HEK293T (cell line): Measurements from ENCODE around the gene RHD.

Experiments used
- CTCF ChIA-PET: fragments of 350-600 bp; formaldehyde crosslinking; extraction: SDS; loops from one replicate; lab custom pipeline; 2021; ENCODE audit warnings: antibody characterized with exemption, inconsistent platforms; lab: Yijun Ruan, JAX
- POLR2A ChIA-PET: fragments of 350-600 bp; formaldehyde crosslinking; extraction: SDS; loops from one replicate; lab custom pipeline; 2020; ENCODE audit warnings: antibody characterized with exemption, inconsistent platforms; lab: Yijun Ruan, JAX
- DNase-seq: peaks from one replicate; pipeline ENCODE4 v3.0.0; 2012; ENCODE audit warnings: mixed read lengths; ENCODE audit errors: extremely low spot score
- ARNT ChIP-seq: fragments of 450-650 bp; IDR thresholded peaks from 2 replicates; pipeline ENCODE4 v1.6.1; 2017; ENCODE audit warnings: mild to moderate bottlenecking
- BHLHE40 ChIP-seq: fragments of 450-650 bp; IDR thresholded peaks from 2 replicates; pipeline ENCODE4 v1.6.1; 2016; ENCODE audit warnings: mild to moderate bottlenecking, moderate library complexity, borderline replicate concordance
- CTBP1 ChIP-seq: fragments of 450-650 bp; IDR thresholded peaks from 2 replicates; pipeline ENCODE4 v1.6.1; 2016; ENCODE audit warnings: borderline replicate concordance
- ELF4 ChIP-seq: fragments of 450-650 bp; IDR thresholded peaks from 2 replicates; pipeline ENCODE4 v1.6.1; 2017; ENCODE audit warnings: antibody characterized with exemption
- FOXA1 ChIP-seq: fragments of 450-650 bp; IDR thresholded peaks from 2 replicates; pipeline ENCODE4 v1.6.1; 2016; ENCODE audit warnings: mild to moderate bottlenecking
- FOXK2 ChIP-seq: fragments of 450-650 bp; IDR thresholded peaks from 2 replicates; pipeline ENCODE4 v1.6.1; 2016; ENCODE audit warnings: mild to moderate bottlenecking
- FOXM1 ChIP-seq: fragments of 450-650 bp; IDR thresholded peaks from 2 replicates; pipeline ENCODE4 v1.6.1; 2017; ENCODE audit warnings: mild to moderate bottlenecking, borderline replicate concordance
- HDGF ChIP-seq: fragments of 450-650 bp; IDR thresholded peaks from 2 replicates; pipeline ENCODE4 v1.6.1; 2017; ENCODE audit warnings: antibody characterized with exemption, borderline replicate concordance
- L3MBTL2 ChIP-seq: fragments of 450-650 bp; conservative IDR thresholded peaks from 2 replicates; pipeline ENCODE4 v1.6.1; 2016; ENCODE audit warnings: mild to moderate bottlenecking
- LEF1 ChIP-seq: fragments of 450-650 bp; IDR thresholded peaks from 2 replicates; pipeline ENCODE4 v1.6.1; 2017; ENCODE audit warnings: mild to moderate bottlenecking, borderline replicate concordance
- NFRKB ChIP-seq: fragments of 450-650 bp; IDR thresholded peaks from 2 replicates; pipeline ENCODE4 v1.6.1; 2016; ENCODE audit warnings: mild to moderate bottlenecking, moderate library complexity
- PKNOX1 ChIP-seq: fragments of 450-650 bp; IDR thresholded peaks from 2 replicates; pipeline ENCODE4 v1.6.1; 2016
- SP1 ChIP-seq: fragments of 450-650 bp; IDR thresholded peaks from 2 replicates; pipeline ENCODE4 v1.6.1; 2017
- SUZ12 ChIP-seq: fragments of 450-650 bp; IDR thresholded peaks from 2 replicates; pipeline ENCODE4 v1.6.1; 2016; ENCODE audit warnings: mild to moderate bottlenecking
- TARDBP ChIP-seq: fragments of 450-650 bp; IDR thresholded peaks from 2 replicates; pipeline ENCODE4 v1.6.1; 2016
- ZNF384 ChIP-seq: fragments of 450-650 bp; IDR thresholded peaks from 2 replicates; pipeline ENCODE4 v1.6.1; 2016

Gene RHD

GRCh38 chr1:25347556-25347955 is 75.2 kb downstream of the RHD start:
- no peak for DNase-seq
- ChIA-PET CTCF (no interaction called here), POLR2A (interaction anchor here (1.5 kb wide), 1 partner anchor 115 kb away, joined by 3 read pairs; the partner anchor contains the start of gene SYF2)
- TF ChIP-seq FOXA1 (no peak), FOXM1 (no peak), TARDBP (no peak), ZNF384 (no peak), BHLHE40 (no peak), NFRKB (no peak), ELF4 (no peak), SP1 (no peak)

- no peak for TF ChIP-seq FOXA1
- TF ChIP-seq TARDBP, result no peak
- no peak for TF ChIP-seq BHLHE40
- TF ChIP-seq CTBP1, result no peak
- no peak for TF ChIP-seq SP1
- CTCF ChIA-PET, result no interaction called here
- POLR2A ChIA-PET, result no interaction called here
- DNase-seq, result no peak
These were observed 77.3 kb downstream of the RHD start for GRCh38 chr1:25349606-25350005.

GRCh38 chr1:25355841-25356395 is 83.6 kb downstream of the RHD start:
- no peak for TF ChIP-seq HDGF
- TF ChIP-seq FOXK2, result no peak
- no peak for TF ChIP-seq SP1
- TF ChIP-seq FOXM1, result no peak
- TF ChIP-seq FOXA1, result no peak
- no peak for TF ChIP-seq ELF4
- no peak for TF ChIP-seq BHLHE40
- CTCF ChIA-PET, result no interaction called here
- no peak for DNase-seq
- POLR2A ChIA-PET, result no interaction called here

- TF ChIP-seq PKNOX1, result no peak
- DNase-seq, result no peak
- CTCF ChIA-PET, result no interaction called here
- POLR2A ChIA-PET, result no interaction called here
These were observed 84.1 kb downstream of the RHD start for GRCh38 chr1:25356441-25356840.

GRCh38 chr1:25356848-25357247 is 84.5 kb downstream of the RHD start:
- POLR2A ChIA-PET, result no interaction called here
- no peak for TF ChIP-seq FOXM1
- TF ChIP-seq LEF1, result no peak
- no peak for TF ChIP-seq PKNOX1
- TF ChIP-seq ARNT, result no peak
- no peak for TF ChIP-seq FOXA1
- no peak for TF ChIP-seq BHLHE40
- no peak for TF ChIP-seq CTBP1
- no peak for TF ChIP-seq SP1
- no peak for TF ChIP-seq HDGF
- TF ChIP-seq FOXK2, result no peak
- no peak for TF ChIP-seq NFRKB
- TF ChIP-seq TARDBP, result no peak
- no peak for TF ChIP-seq L3MBTL2
- no peak for TF ChIP-seq SUZ12
- TF ChIP-seq ZNF384, result no peak
- CTCF ChIA-PET, result no interaction called here
- DNase-seq, result no peak

GRCh38 chr1:25360596-25361581 is 88.6 kb downstream of the RHD start:
- no peak for TF ChIP-seq PKNOX1
- no peak for TF ChIP-seq BHLHE40
- TF ChIP-seq TARDBP, result no peak
- TF ChIP-seq HDGF, result no peak
- no peak for TF ChIP-seq ARNT
- no peak for TF ChIP-seq CTBP1
- TF ChIP-seq NFRKB, result no peak
- no peak for TF ChIP-seq ELF4
- no peak for TF ChIP-seq SP1
- TF ChIP-seq LEF1, result no peak
- POLR2A ChIA-PET, result no interaction called here
- CTCF ChIA-PET, result no interaction called here
- no peak for DNase-seq
